ENCODE measurements around the gene DLAT. TPM values are rescaled to one million over a fixed set of nuclear protein-coding genes. Genes with fewer than 3 reads are reported as not detected.

The DLAT gene
- total RNA-seq, 2 experiments from 2014 or later, result 10.7 to 10.8 TPM

GRCh38 chr11:112096194-112096593 lies 71.0 kb downstream of the DLAT start:
- Mint-ChIP-seq H3K4me3 (no peak overlapping the region), H3K9me3 (no peaks in the 10 kb centered on the region), H3K27ac (no peak overlapping the region), H3K27me3 (no peaks in the 10 kb centered on the region), H3K4me1 (ENCODE audit: low read depth) (peaks cover 12% of the 10 kb centered on the region), H3K36me3 (ENCODE audit: low read depth) (peaks cover 69% of the 10 kb centered on the region)
- no peaks in the 10 kb centered on the region for H3K9me3 ChIP-seq (ENCODE audit: control insufficient read depth in 1 of 2, insufficient read depth in 1 of 2, low read length in 2 of 2)
- H3K36me3 ChIP-seq (ENCODE audit: insufficient read depth, low read length), result peaks cover 52% of the 10 kb centered on the region
- H3K4me3 ChIP-seq (ENCODE audit: low read length), result no peak overlapping the region
- no peak for ATAC-seq (ENCODE audit: poor library complexity)
- CTCF ChIA-PET, result no interaction called here
- no peaks in the 10 kb centered on the region for H3K27me3 ChIP-seq (ENCODE audit: control insufficient read depth in 1 of 2, insufficient read depth in 2 of 2, low read length in 2 of 2)
- H3K4me1 ChIP-seq (ENCODE audit: insufficient read depth, low read length), result no peaks in the 10 kb centered on the region
- intact Hi-C loops (cut with DNase I, micrococcal nuclease), result no loop called here
- DNase-seq, result no peak
- POLR2A ChIA-PET, result no interaction called here
- no peak for TF ChIP-seq CTCF (IDR thresholded peaks at IDR 0.05)
- H3K27ac ChIP-seq (ENCODE audit: low read depth in 1 of 2, low read length in 2 of 2), result no peak overlapping the region

GRCh38 chr11:112097734-112098528 lies 72.7 kb downstream of the DLAT start:
- no peaks in the 10 kb centered on the region for H3K27me3 ChIP-seq (ENCODE audit: control insufficient read depth in 1 of 2, insufficient read depth in 2 of 2, low read length in 2 of 2)
- no peaks in the 10 kb centered on the region for H3K9me3 Mint-ChIP-seq
- H3K27me3 Mint-ChIP-seq, result no peaks in the 10 kb centered on the region
- H3K27ac ChIP-seq (ENCODE audit: low read depth in 1 of 2, low read length in 2 of 2), result no peak overlapping the region
- no peaks in the 10 kb centered on the region for H3K4me1 ChIP-seq (ENCODE audit: insufficient read depth, low read length)
- H3K4me1 Mint-ChIP-seq (ENCODE audit: low read depth), result peaks cover 4% of the 10 kb centered on the region
- POLR2A ChIA-PET, result no interaction called here
- TF ChIP-seq CTCF (IDR thresholded peaks at IDR 0.05), result no peak
- peaks cover 36% of the 10 kb centered on the region for H3K36me3 ChIP-seq (ENCODE audit: insufficient read depth, low read length)
- ATAC-seq (ENCODE audit: poor library complexity) (no peak), DNase-seq (no peak)
- intact Hi-C loops (cut with DNase I, micrococcal nuclease), result no loop called here
- CTCF ChIA-PET, result no interaction called here
- H3K4me3 Mint-ChIP-seq, result no peak overlapping the region
- H3K27ac Mint-ChIP-seq, result no peak overlapping the region
- peaks cover 53% of the 10 kb centered on the region for H3K36me3 Mint-ChIP-seq (ENCODE audit: low read depth)
- no peak overlapping the region for H3K4me3 ChIP-seq (ENCODE audit: low read length)
- H3K9me3 ChIP-seq (ENCODE audit: control insufficient read depth in 1 of 2, insufficient read depth in 1 of 2, low read length in 2 of 2), result no peaks in the 10 kb centered on the region

GRCh38 chr11:112100462-112100861 lies 75.3 kb downstream of the DLAT start:
- peaks cover 24% of the 10 kb centered on the region for H3K36me3 ChIP-seq (ENCODE audit: insufficient read depth, low read length)
- DNase-seq (no peak), ATAC-seq (ENCODE audit: poor library complexity) (no peak)
- intact Hi-C loops (cut with DNase I, micrococcal nuclease), result no loop called here
- H3K27me3 ChIP-seq (ENCODE audit: control insufficient read depth in 1 of 2, insufficient read depth in 2 of 2, low read length in 2 of 2), result no peaks in the 10 kb centered on the region
- Mint-ChIP-seq H3K27ac (no peak overlapping the region), H3K9me3 (no peaks in the 10 kb centered on the region), H3K27me3 (no peaks in the 10 kb centered on the region), H3K4me3 (no peak overlapping the region), H3K4me1 (ENCODE audit: low read depth) (peaks cover 4% of the 10 kb centered on the region), H3K36me3 (ENCODE audit: low read depth) (peaks cover 33% of the 10 kb centered on the region)
- H3K4me1 ChIP-seq (ENCODE audit: insufficient read depth, low read length), result no peaks in the 10 kb centered on the region
- no peaks in the 10 kb centered on the region for H3K9me3 ChIP-seq (ENCODE audit: control insufficient read depth in 1 of 2, insufficient read depth in 1 of 2, low read length in 2 of 2)
- TF ChIP-seq CTCF (IDR thresholded peaks at IDR 0.05), result no peak
- H3K27ac ChIP-seq (ENCODE audit: low read depth in 1 of 2, low read length in 2 of 2), result no peak overlapping the region
- no peak overlapping the region for H3K4me3 ChIP-seq (ENCODE audit: low read length)
- CTCF ChIA-PET, result no interaction called here
- POLR2A ChIA-PET, result no interaction called here

All from CD4-positive, alpha-beta T cell (primary cell).